GM23338 (cell line): ENCODE measurements around the gene TMEM139. TPM values are rescaled to one million over a fixed set of nuclear protein-coding genes. Genes with fewer than 3 reads are reported as not detected.
A peak's percentile ranks its signal among the peaks of the same experiment; 100 is the strongest.

Experiments
- ATAC-seq: fragments of 200-7000 bp; cut with Tn5 transposase; 3 replicates; pipeline ENCODE4 v1.9.1; 2020
- DNase-seq: peaks from one replicate; pipeline ENCODE4 v3.0.0-alpha.2; 2015; ENCODE audit warnings: low spot score
- H2AFZ ChIP-seq: fragments of 200-600 bp; sonication (generic); 2 replicates; pipeline ENCODE4 v1.8.0; 2016; ENCODE audit warnings: antibody characterized with exemption, mild to moderate bottlenecking, moderate library complexity
- H3F3A ChIP-seq: fragments of 200-600 bp; sonication (generic); replicated peaks from 2 replicates; pipeline ENCODE4 v1.8.0; 2017; ENCODE audit warnings: antibody characterized with exemption, mixed run types, low read depth
- H3K27ac ChIP-seq: fragments of 200-600 bp; sonication (generic); 2 replicates; pipeline ENCODE4 v1.6.1; 2016; ENCODE audit warnings: low read depth
- H3K27me3 ChIP-seq: fragments of 200-600 bp; sonication (generic); 2 replicates; pipeline ENCODE4 v1.8.0; 2016; ENCODE audit warnings: mild to moderate bottlenecking, mixed run types, moderate library complexity; ENCODE audit not compliant: insufficient read depth
- H3K36me3 ChIP-seq: fragments of 200-600 bp; sonication (generic); 2 replicates; pipeline ENCODE4 v1.8.0; 2016; ENCODE audit warnings: mild to moderate bottlenecking; ENCODE audit not compliant: insufficient read depth
- H3K4me1 ChIP-seq: fragments of 200-600 bp; sonication (generic); 2 replicates; pipeline ENCODE4 v1.8.0; 2016; ENCODE audit warnings: mild to moderate bottlenecking, moderate library complexity; ENCODE audit not compliant: insufficient read depth
- H3K4me2 ChIP-seq: fragments of 200-600 bp; sonication (generic); 2 replicates; pipeline ENCODE4 v1.7.1; 2017; ENCODE audit warnings: mixed run types
- H3K4me3 ChIP-seq: fragments of 200-600 bp; sonication (generic); 2 replicates; pipeline ENCODE4 v1.6.1; 2016; ENCODE audit warnings: mixed run types
- H3K79me2 ChIP-seq: fragments of 200-600 bp; sonication (generic); replicated peaks from 2 replicates; pipeline ENCODE4 v1.8.0; 2017; ENCODE audit warnings: mild to moderate bottlenecking; ENCODE audit not compliant: insufficient read depth
- H3K9me2 ChIP-seq: fragments of 200-600 bp; sonication (generic); 2 replicates; pipeline ENCODE4 v1.8.0; 2017; ENCODE audit not compliant: insufficient read depth
- H4K20me1 ChIP-seq: fragments of 200-600 bp; sonication (generic); replicated peaks from 2 replicates; pipeline ENCODE4 v1.8.0; 2017; ENCODE audit warnings: mild to moderate bottlenecking; ENCODE audit not compliant: insufficient read depth
- H3K27ac Mint-ChIP-seq: 2 replicates; pipeline ENCODE4 v1.8.0; 2020; ENCODE audit warnings: inconsistent platforms, mild to moderate bottlenecking, moderate library complexity, mixed read lengths
- H3K27me3 Mint-ChIP-seq: 3 replicates; pipeline ENCODE4 v1.8.0; 2022; ENCODE audit warnings: low read depth, mild to moderate bottlenecking, moderate library complexity, mixed read lengths, inconsistent platforms; ENCODE audit not compliant: insufficient read depth, poor library complexity
- H3K36me3 Mint-ChIP-seq: 3 replicates; pipeline ENCODE4 v1.8.0; 2021; ENCODE audit warnings: low read depth, mild to moderate bottlenecking, inconsistent platforms, moderate library complexity, mixed read lengths
- H3K4me1 Mint-ChIP-seq: 3 replicates; pipeline ENCODE4 v1.8.0; 2020; ENCODE audit warnings: mild to moderate bottlenecking, inconsistent platforms, mixed read lengths
- H3K4me3 Mint-ChIP-seq: 3 replicates; pipeline ENCODE4 v1.8.0; 2021; ENCODE audit warnings: moderate library complexity, mild to moderate bottlenecking, inconsistent platforms, mixed read lengths
- H3K9me3 Mint-ChIP-seq: 3 replicates; pipeline ENCODE4 v1.8.0; 2020; ENCODE audit warnings: moderate library complexity, mild to moderate bottlenecking, inconsistent platforms, mixed read lengths
- CREB1 ChIP-seq: fragments of 250-450 bp; sonication (Bioruptor Pico); IDR thresholded peaks from 2 replicates; pipeline ENCODE4 v1.5.0; 2020; ENCODE audit warnings: low read depth, mild to moderate bottlenecking, moderate library complexity
- EZH2 ChIP-seq: fragments of 200-600 bp; sonication (generic); IDR thresholded peaks from one replicate; pipeline ENCODE4 v1.8.0; 2017; ENCODE audit warnings: antibody characterized with exemption, mild to moderate bottlenecking, low read depth; ENCODE audit not compliant: unreplicated experiment
- EZH2phosphoT487 ChIP-seq: fragments of 200-600 bp; sonication (generic); IDR thresholded peaks from one replicate; pipeline ENCODE4 v1.8.1; 2018; ENCODE audit warnings: antibody characterized with exemption; ENCODE audit not compliant: unreplicated experiment
- POLR2AphosphoS5 ChIP-seq: IDR thresholded peaks from 2 replicates; pipeline ENCODE4 v1.6.1; 2016; ENCODE audit warnings: antibody characterized with exemption, low read depth
- STAT1 ChIP-seq: IDR thresholded peaks from one replicate; pipeline ENCODE4 v1.6.1; 2016; ENCODE audit warnings: antibody characterized with exemption; ENCODE audit not compliant: unreplicated experiment
- ZNF114 ChIP-seq: fragments of 250-450 bp; sonication (Bioruptor Pico); IDR thresholded peaks from 2 replicates; pipeline ENCODE4 v1.5.0; 2020; ENCODE audit warnings: mild to moderate bottlenecking, moderate library complexity
- ZNF331 ChIP-seq: fragments of 250-450 bp; sonication (Bioruptor Pico); IDR thresholded peaks from 2 replicates; pipeline ENCODE4 v1.5.0; 2020; ENCODE audit warnings: low read depth, mild to moderate bottlenecking, moderate library complexity
- long read RNA-seq: library from polyadenylated mRNA; unstranded; transcript quantifications from one replicate; pipeline ENCODE4 v2.0.0, GENCODE V29; 2020; ENCODE audit not compliant: unreplicated experiment
- polyA plus RNA-seq: library from polyadenylated mRNA; unstranded; fragments of >200 nt; fragmentation: Nextera tagmentation; extraction: Ambion mirVana; gene quantifications from 2 replicates; pipeline ENCODE4 v1.2.1, GENCODE V29; 2016
- total RNA-seq: library from RNA; depleted of rRNA; stranded (reverse); fragments of >200 nt; shearing (Covaris generic); gene quantifications from 2 replicates; pipeline ENCODE4 v1.2.3, GENCODE V29; 2014; rRNA removed
- TF ChIP-seq, protein P1 (sequence below), 2 experiments: fragments of 200-600 bp in 1 of 2; sonication (generic) in 1 of 2; conservative IDR thresholded peaks; 2 replicates each; pipeline versions ENCODE4 v1.5.1 to v1.6.1; 2016 to 2017; ENCODE audit warnings: antibody characterized with exemption in 2 of 2, low read depth in 2 of 2, mild to moderate bottlenecking in 2 of 2, moderate library complexity in 1 of 2
- TF ChIP-seq, protein P2 (sequence below): IDR thresholded peaks from one replicate; pipeline ENCODE4 v1.6.1; 2018; ENCODE audit warnings: antibody characterized with exemption; ENCODE audit not compliant: unreplicated experiment
- TF ChIP-seq, protein P3 (sequence below): fragments of 250-450 bp; sonication (Bioruptor Pico); IDR thresholded peaks from 2 replicates; pipeline ENCODE4 v1.5.0; 2020; ENCODE audit warnings: mild to moderate bottlenecking, moderate library complexity

TMEM139 gene
- total RNA-seq (2.3 and 3.6 TPM in 2 replicates), polyA plus RNA-seq (1.7 and 3.3 TPM in 2 replicates)
- long read RNA-seq, result 0 reads

DNA sequence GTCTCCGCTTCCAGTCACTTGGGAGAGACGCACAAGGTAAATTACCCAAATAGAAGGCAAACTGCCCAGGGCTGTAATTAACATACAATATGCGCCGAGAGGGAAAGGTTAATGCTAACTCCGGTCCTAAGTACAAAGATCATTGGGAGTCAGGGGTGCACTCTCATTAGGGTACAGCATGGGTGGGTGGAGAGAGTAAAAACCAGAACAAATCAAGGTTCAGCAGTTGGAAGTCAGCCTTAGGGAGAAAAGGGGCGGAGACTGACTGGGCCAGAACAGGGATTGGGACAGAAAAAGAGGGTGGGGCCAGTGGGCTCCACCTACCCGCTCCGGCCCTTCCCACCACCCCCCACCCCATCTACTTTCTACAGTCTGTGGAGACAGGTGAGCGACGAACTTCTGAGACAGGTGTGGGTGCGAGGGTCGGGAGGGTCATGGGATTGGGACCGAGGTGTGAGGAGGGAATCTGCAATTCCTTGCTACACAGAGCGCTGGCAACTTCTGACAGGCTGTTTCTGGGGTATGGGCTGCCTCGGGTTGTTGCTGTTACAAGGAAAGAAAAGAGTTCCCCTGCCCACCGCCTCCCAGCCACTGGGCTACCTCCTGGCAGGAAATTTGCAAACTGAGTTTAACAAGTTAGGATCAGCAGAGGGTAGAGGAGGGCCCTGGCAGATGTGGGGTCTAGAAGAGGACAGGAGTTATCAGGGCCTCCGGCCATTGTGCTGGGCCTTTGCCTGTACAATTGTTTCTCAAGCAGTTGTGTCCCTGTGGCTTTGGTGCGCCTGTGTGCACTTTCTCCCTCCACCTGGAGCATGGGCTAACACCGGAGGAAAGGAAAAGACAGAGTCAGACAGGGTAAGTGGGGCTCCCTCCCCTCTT, at the start of gene TMEM139:
TMEM139 (plus strand) TSS at position 368 of the 879 bp plus-strand sequence. CDS start 1,000 bp downstream, outside the sequence.
- Histone ChIP-seq H2AFZ (peak within 1 kb of the TSS; percentile 66), H4K20me1 (no peaks in the 10 kb centered on the region)
- peaks cover 45% of the 10 kb centered on the region for H3K27me3 Mint-ChIP-seq

DNA sequence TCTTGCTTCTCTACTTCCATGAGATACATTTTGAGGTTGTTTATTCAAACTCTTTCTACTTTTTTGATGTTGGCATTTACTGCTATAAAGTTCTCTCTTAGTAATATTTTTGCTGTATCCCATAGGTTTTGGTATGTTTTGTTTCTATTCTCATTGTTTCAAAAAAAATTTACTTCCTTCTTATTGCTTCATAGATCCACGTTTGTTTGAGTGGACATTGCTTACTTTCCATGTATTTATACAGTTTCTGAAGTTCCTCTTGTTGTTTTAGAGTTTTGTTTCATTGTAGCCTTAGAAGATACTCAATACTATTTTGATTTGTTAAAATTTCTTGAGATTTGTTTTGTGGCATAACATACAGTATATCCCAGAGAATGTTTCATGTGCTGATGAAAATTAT, 49.2 kb upstream of the TMEM139 start:
- Histone ChIP-seq H3K27me3 (no peaks in the 10 kb centered on the region), H3K4me2 (no peak overlapping the region), H3K4me3 (no peak overlapping the region), H3K27ac (no peak overlapping the region), H3F3A (no peaks in the 10 kb centered on the region), H2AFZ (no peak overlapping the region), H3K36me3 (no peaks in the 10 kb centered on the region), H3K4me1 (no peaks in the 10 kb centered on the region), H3K79me2 (no peaks in the 10 kb centered on the region), H3K9me2 (no peaks in the 10 kb centered on the region), H4K20me1 (no peaks in the 10 kb centered on the region)
- Mint-ChIP-seq H3K36me3 (no peaks in the 10 kb centered on the region), H3K27ac (no peak overlapping the region), H3K4me3 (no peak overlapping the region), H3K27me3 (peaks cover 5% of the 10 kb centered on the region), H3K9me3 (peaks cover 17% of the 10 kb centered on the region), H3K4me1 (no peaks in the 10 kb centered on the region; the same call in 2 of the 3 replicates)
- no peak for DNase-seq
- ATAC-seq, result no peak
- TF ChIP-seq, protein P1, sequence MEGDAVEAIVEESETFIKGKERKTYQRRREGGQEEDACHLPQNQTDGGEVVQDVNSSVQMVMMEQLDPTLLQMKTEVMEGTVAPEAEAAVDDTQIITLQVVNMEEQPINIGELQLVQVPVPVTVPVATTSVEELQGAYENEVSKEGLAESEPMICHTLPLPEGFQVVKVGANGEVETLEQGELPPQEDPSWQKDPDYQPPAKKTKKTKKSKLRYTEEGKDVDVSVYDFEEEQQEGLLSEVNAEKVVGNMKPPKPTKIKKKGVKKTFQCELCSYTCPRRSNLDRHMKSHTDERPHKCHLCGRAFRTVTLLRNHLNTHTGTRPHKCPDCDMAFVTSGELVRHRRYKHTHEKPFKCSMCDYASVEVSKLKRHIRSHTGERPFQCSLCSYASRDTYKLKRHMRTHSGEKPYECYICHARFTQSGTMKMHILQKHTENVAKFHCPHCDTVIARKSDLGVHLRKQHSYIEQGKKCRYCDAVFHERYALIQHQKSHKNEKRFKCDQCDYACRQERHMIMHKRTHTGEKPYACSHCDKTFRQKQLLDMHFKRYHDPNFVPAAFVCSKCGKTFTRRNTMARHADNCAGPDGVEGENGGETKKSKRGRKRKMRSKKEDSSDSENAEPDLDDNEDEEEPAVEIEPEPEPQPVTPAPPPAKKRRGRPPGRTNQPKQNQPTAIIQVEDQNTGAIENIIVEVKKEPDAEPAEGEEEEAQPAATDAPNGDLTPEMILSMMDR (conservative IDR thresholded peaks at IDR 0.05; ENCODE audit: low read depth in 2 of 2), result no peak
- TF ChIP-seq ZNF114 (CRISPR knock-in tag) (no peak), STAT1 (no peak), ZNF331 (CRISPR knock-in tag) (no peak), CREB1 (CRISPR knock-in tag) (no peak)
- TF ChIP-seq, protein P2, sequence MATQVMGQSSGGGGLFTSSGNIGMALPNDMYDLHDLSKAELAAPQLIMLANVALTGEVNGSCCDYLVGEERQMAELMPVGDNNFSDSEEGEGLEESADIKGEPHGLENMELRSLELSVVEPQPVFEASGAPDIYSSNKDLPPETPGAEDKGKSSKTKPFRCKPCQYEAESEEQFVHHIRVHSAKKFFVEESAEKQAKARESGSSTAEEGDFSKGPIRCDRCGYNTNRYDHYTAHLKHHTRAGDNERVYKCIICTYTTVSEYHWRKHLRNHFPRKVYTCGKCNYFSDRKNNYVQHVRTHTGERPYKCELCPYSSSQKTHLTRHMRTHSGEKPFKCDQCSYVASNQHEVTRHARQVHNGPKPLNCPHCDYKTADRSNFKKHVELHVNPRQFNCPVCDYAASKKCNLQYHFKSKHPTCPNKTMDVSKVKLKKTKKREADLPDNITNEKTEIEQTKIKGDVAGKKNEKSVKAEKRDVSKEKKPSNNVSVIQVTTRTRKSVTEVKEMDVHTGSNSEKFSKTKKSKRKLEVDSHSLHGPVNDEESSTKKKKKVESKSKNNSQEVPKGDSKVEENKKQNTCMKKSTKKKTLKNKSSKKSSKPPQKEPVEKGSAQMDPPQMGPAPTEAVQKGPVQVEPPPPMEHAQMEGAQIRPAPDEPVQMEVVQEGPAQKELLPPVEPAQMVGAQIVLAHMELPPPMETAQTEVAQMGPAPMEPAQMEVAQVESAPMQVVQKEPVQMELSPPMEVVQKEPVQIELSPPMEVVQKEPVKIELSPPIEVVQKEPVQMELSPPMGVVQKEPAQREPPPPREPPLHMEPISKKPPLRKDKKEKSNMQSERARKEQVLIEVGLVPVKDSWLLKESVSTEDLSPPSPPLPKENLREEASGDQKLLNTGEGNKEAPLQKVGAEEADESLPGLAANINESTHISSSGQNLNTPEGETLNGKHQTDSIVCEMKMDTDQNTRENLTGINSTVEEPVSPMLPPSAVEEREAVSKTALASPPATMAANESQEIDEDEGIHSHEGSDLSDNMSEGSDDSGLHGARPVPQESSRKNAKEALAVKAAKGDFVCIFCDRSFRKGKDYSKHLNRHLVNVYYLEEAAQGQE, result no peak
- TF ChIP-seq, protein P3, sequence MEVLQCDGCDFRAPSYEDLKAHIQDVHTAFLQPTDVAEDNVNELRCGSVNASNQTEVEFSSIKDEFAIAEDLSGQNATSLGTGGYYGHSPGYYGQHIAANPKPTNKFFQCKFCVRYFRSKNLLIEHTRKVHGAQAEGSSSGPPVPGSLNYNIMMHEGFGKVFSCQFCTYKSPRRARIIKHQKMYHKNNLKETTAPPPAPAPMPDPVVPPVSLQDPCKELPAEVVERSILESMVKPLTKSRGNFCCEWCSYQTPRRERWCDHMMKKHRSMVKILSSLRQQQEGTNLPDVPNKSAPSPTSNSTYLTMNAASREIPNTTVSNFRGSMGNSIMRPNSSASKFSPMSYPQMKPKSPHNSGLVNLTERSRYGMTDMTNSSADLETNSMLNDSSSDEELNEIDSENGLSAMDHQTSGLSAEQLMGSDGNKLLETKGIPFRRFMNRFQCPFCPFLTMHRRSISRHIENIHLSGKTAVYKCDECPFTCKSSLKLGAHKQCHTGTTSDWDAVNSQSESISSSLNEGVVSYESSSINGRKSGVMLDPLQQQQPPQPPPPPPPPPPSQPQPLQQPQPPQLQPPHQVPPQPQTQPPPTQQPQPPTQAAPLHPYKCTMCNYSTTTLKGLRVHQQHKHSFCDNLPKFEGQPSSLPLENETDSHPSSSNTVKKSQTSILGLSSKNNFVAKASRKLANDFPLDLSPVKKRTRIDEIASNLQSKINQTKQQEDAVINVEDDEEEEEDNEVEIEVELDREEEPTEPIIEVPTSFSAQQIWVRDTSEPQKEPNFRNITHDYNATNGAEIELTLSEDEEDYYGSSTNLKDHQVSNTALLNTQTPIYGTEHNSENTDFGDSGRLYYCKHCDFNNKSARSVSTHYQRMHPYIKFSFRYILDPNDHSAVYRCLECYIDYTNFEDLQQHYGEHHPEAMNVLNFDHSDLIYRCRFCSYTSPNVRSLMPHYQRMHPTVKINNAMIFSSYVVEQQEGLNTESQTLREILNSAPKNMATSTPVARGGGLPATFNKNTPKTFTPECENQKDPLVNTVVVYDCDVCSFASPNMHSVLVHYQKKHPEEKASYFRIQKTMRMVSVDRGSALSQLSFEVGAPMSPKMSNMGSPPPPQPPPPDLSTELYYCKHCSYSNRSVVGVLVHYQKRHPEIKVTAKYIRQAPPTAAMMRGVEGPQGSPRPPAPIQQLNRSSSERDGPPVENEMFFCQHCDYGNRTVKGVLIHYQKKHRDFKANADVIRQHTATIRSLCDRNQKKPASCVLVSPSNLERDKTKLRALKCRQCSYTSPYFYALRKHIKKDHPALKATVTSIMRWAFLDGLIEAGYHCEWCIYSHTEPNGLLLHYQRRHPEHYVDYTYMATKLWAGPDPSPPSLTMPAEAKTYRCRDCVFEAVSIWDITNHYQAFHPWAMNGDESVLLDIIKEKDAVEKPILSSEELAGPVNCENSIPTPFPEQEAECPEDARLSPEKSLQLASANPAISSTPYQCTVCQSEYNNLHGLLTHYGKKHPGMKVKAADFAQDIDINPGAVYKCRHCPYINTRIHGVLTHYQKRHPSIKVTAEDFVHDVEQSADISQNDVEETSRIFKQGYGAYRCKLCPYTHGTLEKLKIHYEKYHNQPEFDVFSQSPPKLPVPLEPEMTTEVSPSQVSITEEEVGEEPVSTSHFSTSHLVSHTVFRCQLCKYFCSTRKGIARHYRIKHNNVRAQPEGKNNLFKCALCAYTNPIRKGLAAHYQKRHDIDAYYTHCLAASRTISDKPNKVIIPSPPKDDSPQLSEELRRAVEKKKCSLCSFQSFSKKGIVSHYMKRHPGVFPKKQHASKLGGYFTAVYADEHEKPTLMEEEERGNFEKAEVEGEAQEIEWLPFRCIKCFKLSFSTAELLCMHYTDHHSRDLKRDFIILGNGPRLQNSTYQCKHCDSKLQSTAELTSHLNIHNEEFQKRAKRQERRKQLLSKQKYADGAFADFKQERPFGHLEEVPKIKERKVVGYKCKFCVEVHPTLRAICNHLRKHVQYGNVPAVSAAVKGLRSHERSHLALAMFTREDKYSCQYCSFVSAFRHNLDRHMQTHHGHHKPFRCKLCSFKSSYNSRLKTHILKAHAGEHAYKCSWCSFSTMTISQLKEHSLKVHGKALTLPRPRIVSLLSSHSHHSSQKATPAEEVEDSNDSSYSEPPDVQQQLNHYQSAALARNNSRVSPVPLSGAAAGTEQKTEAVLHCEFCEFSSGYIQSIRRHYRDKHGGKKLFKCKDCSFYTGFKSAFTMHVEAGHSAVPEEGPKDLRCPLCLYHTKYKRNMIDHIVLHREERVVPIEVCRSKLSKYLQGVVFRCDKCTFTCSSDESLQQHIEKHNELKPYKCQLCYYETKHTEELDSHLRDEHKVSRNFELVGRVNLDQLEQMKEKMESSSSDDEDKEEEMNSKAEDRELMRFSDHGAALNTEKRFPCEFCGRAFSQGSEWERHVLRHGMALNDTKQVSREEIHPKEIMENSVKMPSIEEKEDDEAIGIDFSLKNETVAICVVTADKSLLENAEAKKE (CRISPR knock-in tag), result no peak

More for the DNA sequence above, at the start of gene TMEM139:
- Mint-ChIP-seq H3K4me3 (peak within 1 kb of the TSS; percentile 65), H3K4me1 (peaks cover 42% of the 10 kb centered on the region), H3K9me3 (peaks cover 18% of the 10 kb centered on the region), H3K36me3 (peaks cover 29% of the 10 kb centered on the region), H3K27ac (no peak within 1 kb of the TSS)
- Histone ChIP-seq H3K4me2 (peak within 1 kb of the TSS; percentile 90), H3K36me3 (no peaks in the 10 kb centered on the region), H3K9me2 (peaks cover 6% of the 10 kb centered on the region; the same call in 1 of the 2 replicates), H3F3A (peaks cover 13% of the 10 kb centered on the region; the same call in 1 of the 2 replicates), H3K4me3 (peak within 1 kb of the TSS; percentile 52), H3K27me3 (peaks cover 24% of the 10 kb centered on the region), H3K27ac (no peak within 1 kb of the TSS), H3K79me2 (peaks cover 13% of the 10 kb centered on the region), H3K4me1 (peaks cover 38% of the 10 kb centered on the region)
- TF ChIP-seq EZH2phosphoT487 (no peak), POLR2AphosphoS5 (0 out of 2 replicates have a peak, but pooled peaks have one; percentile 53), EZH2 (no peak)
- DNase-seq (peak; percentile 92), ATAC-seq (peak; percentile 62)
